B cell (primary cell): ENCODE measurements around the gene TRIM58.

Experiments
- EZH2 ChIP-seq: IDR thresholded peaks from 2 replicates; pipeline ENCODE4 v1.6.1; 2012; ENCODE audit warnings: borderline replicate concordance, low read depth, mild to moderate bottlenecking, moderate library complexity, low read length; ENCODE audit not compliant: insufficient read depth, poor library complexity, severe bottlenecking
- TF ChIP-seq, protein P1 (sequence below): fragments of 200-600 bp; IDR thresholded peaks from one replicate; pipeline ENCODE4 v1.8.0; 2022; ENCODE audit warnings: antibody characterized with exemption, mild to moderate bottlenecking

DNA sequence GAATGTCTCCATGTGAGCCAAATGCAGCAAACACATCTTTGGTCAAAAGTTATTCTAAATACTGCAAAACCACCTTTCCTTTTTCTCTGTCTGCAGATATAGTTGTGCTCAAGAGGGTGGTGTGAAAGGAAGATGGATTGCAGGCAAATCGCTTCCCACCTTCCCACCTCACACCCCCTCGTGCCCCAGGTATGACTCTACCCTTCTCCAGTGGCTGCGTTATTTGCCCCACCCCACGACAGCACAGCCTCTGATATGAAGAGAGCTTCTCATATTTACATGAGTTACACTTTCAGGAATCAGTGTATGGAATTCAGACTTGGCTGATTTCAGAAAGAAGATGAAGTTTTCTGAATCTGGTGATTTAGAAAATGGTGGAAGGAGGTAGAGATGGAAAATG lies 5.8 kb downstream of the TRIM58 start:
- TF ChIP-seq, protein P1, sequence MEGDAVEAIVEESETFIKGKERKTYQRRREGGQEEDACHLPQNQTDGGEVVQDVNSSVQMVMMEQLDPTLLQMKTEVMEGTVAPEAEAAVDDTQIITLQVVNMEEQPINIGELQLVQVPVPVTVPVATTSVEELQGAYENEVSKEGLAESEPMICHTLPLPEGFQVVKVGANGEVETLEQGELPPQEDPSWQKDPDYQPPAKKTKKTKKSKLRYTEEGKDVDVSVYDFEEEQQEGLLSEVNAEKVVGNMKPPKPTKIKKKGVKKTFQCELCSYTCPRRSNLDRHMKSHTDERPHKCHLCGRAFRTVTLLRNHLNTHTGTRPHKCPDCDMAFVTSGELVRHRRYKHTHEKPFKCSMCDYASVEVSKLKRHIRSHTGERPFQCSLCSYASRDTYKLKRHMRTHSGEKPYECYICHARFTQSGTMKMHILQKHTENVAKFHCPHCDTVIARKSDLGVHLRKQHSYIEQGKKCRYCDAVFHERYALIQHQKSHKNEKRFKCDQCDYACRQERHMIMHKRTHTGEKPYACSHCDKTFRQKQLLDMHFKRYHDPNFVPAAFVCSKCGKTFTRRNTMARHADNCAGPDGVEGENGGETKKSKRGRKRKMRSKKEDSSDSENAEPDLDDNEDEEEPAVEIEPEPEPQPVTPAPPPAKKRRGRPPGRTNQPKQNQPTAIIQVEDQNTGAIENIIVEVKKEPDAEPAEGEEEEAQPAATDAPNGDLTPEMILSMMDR, result no peak
- no peak for TF ChIP-seq EZH2
